Measurements from ENCODE around the gene FIGLA. TPM values are rescaled to one million over a fixed set of nuclear protein-coding genes. Genes with fewer than 3 reads are reported as not detected.
A peak's percentile ranks its signal among the peaks of the same experiment; 100 is the strongest.

Gene FIGLA, protein sequence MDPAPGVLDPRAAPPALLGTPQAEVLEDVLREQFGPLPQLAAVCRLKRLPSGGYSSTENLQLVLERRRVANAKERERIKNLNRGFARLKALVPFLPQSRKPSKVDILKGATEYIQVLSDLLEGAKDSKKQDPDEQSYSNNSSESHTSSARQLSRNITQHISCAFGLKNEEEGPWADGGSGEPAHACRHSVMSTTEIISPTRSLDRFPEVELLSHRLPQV
- polyA plus RNA-seq, result not detected
- long read RNA-seq, donor 1, result 0 reads
- long read RNA-seq, donor 2, result 0 reads
- long read RNA-seq, donor 3, result 0 reads
- long read RNA-seq, donor 4, result 0 reads
- long read RNA-seq, donor 5, result 0 reads
- long read RNA-seq, donor 6, result 0 reads
- long read RNA-seq, donor 7, result 0 reads
- long read RNA-seq, donor 8, result 0 reads
- long read RNA-seq, donor 9, result 0 reads
- long read RNA-seq, donor 10, result 0 reads

DNA sequence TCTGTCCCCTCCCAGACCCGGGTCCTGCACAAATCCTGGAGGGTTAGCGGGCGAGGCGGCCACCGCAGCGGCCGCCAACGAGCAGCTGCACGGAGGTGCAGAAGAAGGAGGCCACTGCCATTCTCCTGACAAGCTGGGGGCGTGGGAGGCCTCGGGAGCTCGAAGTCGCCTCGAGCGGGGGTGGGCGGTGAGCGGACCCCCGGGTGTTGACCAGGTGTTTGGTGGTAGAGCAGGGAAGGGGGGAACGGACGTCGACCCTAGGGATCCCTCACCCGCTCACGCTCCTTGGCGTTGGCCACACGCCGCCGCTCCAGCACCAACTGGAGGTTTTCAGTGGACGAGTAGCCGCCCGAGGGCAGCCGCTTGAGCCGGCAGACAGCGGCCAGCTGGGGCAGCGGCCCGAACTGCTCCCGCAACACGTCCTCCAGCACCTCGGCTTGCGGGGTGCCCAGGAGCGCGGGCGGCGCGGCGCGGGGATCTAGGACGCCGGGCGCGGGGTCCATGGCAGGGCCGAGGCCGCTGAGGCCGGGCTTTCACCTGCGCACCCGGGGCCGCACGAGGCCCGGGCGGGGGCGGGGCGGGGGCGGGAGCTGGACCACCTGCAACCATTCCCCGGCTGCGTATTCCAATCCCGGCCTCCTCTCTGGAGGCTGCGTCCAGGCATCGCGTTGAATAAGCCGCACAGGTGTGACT lies at the start of gene FIGLA:
Gene FIGLA (minus strand): TSS at position 508 of the 693 bp plus-strand sequence. CDS start 5 bp downstream, at position 503.
- H3K9me3 ChIP-seq (ENCODE audit: control insufficient read depth in 2 of 2, insufficient read depth in 1 of 2, low read depth in 1 of 2, low read length in 1 of 2), result no peaks in the 10 kb centered on the region
- no peak for FAIRE-seq
- peaks cover 8 to 59% (median 26%) of the 10 kb centered on the region in 3 donors for H3K27me3 ChIP-seq (ENCODE audit: control insufficient read depth in 3 of 3, insufficient read depth in 3 of 3, low read length in 3 of 3)
- no peaks in the 10 kb centered on the region for H3K4me1 ChIP-seq (ENCODE audit: control insufficient read depth in 3 of 3, insufficient read depth in 2 of 3, low read depth in 1 of 3, low read length in 2 of 3)
- DNase-seq, result peak in 1 of 2 donors; percentile 19
- H3K4me3 ChIP-seq (ENCODE audit: low read depth in 1 of 3, low read length in 3 of 3), result peak within 1 kb of the TSS in 1 of 3 donors; percentile 1
- H3K36me3 ChIP-seq (ENCODE audit: control insufficient read depth in 3 of 3, insufficient read depth in 2 of 3, low read depth in 1 of 3, low read length in 3 of 3), result no peaks in the 10 kb centered on the region
- 5 to 16% (median 7%) methylated on average over 47 to 69 of the region's 69 CpGs for WGBS, 3 donors
- no peak within 1 kb of the TSS for H3K27ac ChIP-seq (ENCODE audit: low read depth in 1 of 3, low read length in 2 of 3)

DNA sequence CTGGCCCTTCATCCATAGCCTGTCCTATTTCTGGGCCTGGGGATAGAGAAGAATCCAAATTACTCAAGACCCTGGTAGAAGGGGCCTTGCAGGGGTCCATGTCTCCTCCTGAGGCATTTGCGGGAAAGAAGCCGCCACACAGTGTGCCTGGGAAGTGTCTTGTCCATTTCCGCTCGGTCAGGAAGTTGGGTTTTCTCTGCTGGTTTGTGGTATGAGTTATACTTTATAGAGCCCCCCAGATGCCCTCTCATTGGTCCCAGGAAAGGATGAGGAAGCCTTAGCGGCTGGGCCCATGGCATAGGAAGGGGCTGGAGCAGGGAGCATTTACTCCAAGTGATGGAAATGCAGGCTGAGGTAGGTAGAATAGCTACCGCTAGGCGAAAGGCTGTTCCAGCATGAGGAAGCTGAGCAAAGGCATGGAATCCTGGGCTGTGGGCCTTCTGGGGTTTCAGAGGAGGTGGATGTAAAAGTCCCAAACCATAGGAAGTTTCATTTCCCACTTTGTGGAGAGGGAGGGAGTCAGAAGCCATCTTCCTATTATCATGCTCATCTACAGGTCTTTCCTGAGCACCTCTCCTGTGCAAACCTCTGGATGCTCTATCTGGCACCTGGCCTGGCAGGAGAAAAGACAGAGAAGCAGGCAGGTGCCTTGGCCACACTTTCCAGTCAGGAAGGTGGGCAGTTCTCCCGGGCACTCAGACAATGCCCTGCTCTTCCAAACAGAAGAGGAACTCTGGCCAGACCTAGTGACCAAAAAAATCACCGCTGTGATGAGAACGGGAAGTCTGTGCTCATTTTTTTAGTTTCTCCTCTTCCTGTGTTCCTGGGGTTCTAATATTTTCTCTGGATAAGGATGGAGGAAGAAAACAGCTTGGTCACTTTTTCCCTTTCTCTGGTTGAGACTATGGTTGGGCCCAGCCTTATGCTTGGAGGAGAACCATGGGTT lies 47.8 kb upstream of the FIGLA start:
- H3K27ac ChIP-seq (ENCODE audit: low read depth in 1 of 3, low read length in 2 of 3), result no peak overlapping the region
- WGBS, 3 donors, result 83 to 86% (median 83%) methylated on average over 10 of the region's 10 CpGs
- no peak overlapping the region for H3K4me3 ChIP-seq (ENCODE audit: low read depth in 1 of 3, low read length in 3 of 3)
- FAIRE-seq (no peak), DNase-seq (no peak)
- H3K9me3 ChIP-seq (ENCODE audit: control insufficient read depth in 2 of 2, insufficient read depth in 1 of 2, low read depth in 1 of 2, low read length in 1 of 2), result no peaks in the 10 kb centered on the region
- no peaks in the 10 kb centered on the region for H3K4me1 ChIP-seq (ENCODE audit: control insufficient read depth in 3 of 3, insufficient read depth in 2 of 3, low read depth in 1 of 3, low read length in 2 of 3)
- H3K36me3 ChIP-seq (ENCODE audit: control insufficient read depth in 3 of 3, insufficient read depth in 2 of 3, low read depth in 1 of 3, low read length in 3 of 3), result no peaks in the 10 kb centered on the region
- H3K27me3 ChIP-seq (ENCODE audit: control insufficient read depth in 3 of 3, insufficient read depth in 3 of 3, low read length in 3 of 3), result peaks cover 0 to 11% (median 6%) of the 10 kb centered on the region in 3 donors

DNA sequence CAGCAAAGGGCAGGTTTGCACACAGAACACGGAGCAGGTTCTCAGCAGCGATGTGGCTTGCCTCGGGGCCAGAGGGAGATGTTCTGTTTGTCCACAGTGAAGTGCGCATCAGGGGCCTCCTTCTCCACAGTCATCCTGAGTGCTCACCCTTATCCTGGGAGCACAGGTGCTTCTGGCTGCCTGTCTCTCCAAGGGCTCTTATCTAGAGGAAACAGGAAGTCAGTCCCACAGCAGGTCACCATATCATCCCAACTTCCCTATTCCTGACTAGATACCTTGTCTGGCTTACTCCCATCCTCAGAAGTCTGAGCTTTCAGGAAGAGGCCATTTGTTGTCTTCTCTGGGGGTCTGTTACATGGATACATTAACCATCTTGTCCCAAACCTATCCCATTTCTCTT lies 45.2 kb upstream of the FIGLA start, which contains the start of gene CD207:
Gene CD207 (minus strand): TSS at position 174 of the 400 bp plus-strand sequence. CDS start 40 bp downstream, at position 134.
- no peak within 1 kb of the TSS for H3K27ac ChIP-seq (ENCODE audit: low read depth in 1 of 3, low read length in 2 of 3)
- no peak within 1 kb of the TSS for H3K4me3 ChIP-seq (ENCODE audit: low read depth in 1 of 3, low read length in 3 of 3)
- DNase-seq (no peak), FAIRE-seq (no peak)
- H3K4me1 ChIP-seq (ENCODE audit: control insufficient read depth in 3 of 3, insufficient read depth in 2 of 3, low read depth in 1 of 3, low read length in 2 of 3), result no peaks in the 10 kb centered on the region
- WGBS, 3 donors, result 85 to 90% (median 87%) methylated on average over 4 of the region's 4 CpGs
- no peaks in the 10 kb centered on the region for H3K36me3 ChIP-seq (ENCODE audit: control insufficient read depth in 3 of 3, insufficient read depth in 2 of 3, low read depth in 1 of 3, low read length in 3 of 3)
- no peaks in the 10 kb centered on the region for H3K9me3 ChIP-seq (ENCODE audit: control insufficient read depth in 2 of 2, insufficient read depth in 1 of 2, low read depth in 1 of 2, low read length in 1 of 2)
- H3K27me3 ChIP-seq (ENCODE audit: control insufficient read depth in 3 of 3, insufficient read depth in 3 of 3, low read length in 3 of 3), result peaks cover 0 to 7% (median 7%) of the 10 kb centered on the region in 3 donors

DNA sequence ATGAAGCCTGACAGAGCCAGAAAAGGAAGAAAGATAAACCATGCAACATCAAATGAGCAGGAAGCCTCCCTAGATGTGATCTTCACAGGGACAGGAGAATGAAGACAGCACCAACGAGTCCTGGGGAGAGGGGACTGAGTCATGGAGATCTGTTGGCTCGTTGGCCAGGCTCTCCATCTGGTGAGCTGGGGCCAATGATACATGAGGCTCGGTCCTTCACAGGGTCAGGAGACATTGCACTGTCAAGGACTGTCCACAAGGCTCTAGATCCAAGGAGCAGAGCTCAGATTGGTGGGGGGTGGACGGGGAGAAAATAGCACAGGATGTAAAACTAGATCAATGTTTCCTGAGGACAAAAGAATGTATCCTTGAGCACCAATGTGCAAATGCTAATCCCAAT lies 44.4 kb upstream of the FIGLA start:
- H3K27ac ChIP-seq (ENCODE audit: low read depth in 1 of 3, low read length in 2 of 3), result no peak overlapping the region
- DNase-seq, result no peak
- no peaks in the 10 kb centered on the region for H3K36me3 ChIP-seq (ENCODE audit: control insufficient read depth in 3 of 3, insufficient read depth in 2 of 3, low read depth in 1 of 3, low read length in 3 of 3)
- H3K4me3 ChIP-seq (ENCODE audit: low read depth in 1 of 3, low read length in 3 of 3), result no peak overlapping the region
- no peaks in the 10 kb centered on the region for H3K9me3 ChIP-seq (ENCODE audit: control insufficient read depth in 2 of 2, insufficient read depth in 1 of 2, low read depth in 1 of 2, low read length in 1 of 2)
- no peak for FAIRE-seq
- peaks cover 0 to 13% (median 7%) of the 10 kb centered on the region in 3 donors for H3K27me3 ChIP-seq (ENCODE audit: control insufficient read depth in 3 of 3, insufficient read depth in 3 of 3, low read length in 3 of 3)
- WGBS, 3 donors, result 49 to 64% (median 60%) methylated on average over 4 of the region's 4 CpGs
- no peaks in the 10 kb centered on the region for H3K4me1 ChIP-seq (ENCODE audit: control insufficient read depth in 3 of 3, insufficient read depth in 2 of 3, low read depth in 1 of 3, low read length in 2 of 3)

DNA sequence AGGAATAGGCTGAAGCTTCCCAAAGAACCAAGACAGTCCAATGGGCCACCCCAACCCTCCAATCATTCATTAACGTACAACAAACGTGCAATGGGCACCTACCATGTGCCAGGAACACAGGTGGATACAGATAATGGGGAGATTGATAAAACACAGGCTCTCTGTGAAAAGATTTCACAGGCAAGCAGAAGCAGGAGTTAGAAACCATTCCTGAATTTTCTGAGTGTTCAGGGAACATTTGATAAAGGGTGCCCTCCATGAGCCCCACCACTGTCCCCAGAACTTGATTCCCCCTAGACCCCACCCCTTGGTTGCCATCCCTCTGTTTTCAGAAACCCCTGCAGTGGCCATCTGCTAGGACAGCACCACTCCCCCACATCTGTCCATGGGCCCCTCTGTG lies 43.7 kb upstream of the FIGLA start:
- no peak for DNase-seq

DNA sequence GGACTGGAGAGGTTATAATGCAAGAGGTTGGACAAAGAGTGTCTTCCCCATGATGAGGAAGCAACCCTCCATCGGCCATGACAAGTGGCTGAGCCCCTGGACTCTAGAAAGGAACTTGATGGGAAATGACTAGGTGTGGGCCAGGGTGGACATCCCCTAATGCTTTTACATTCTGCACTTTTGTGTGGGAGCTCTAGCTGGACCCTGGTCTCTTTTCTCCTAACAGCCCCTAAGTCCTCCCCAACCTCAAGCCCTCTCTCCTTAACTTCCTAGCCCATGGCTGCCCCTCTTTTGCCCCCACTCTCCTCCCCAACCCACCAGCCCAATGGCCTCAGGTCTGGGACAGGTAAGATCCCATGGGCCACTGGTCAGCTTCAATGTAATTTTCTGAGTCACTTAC lies 42.8 kb upstream of the FIGLA start:
- FAIRE-seq, result no peak
- Histone ChIP-seq H3K4me1 (ENCODE audit: control insufficient read depth in 3 of 3, insufficient read depth in 2 of 3, low read depth in 1 of 3, low read length in 2 of 3) (no peaks in the 10 kb centered on the region), H3K9me3 (ENCODE audit: control insufficient read depth in 2 of 2, insufficient read depth in 1 of 2, low read depth in 1 of 2, low read length in 1 of 2) (no peaks in the 10 kb centered on the region), H3K4me3 (ENCODE audit: low read depth in 1 of 3, low read length in 3 of 3) (no peak overlapping the region), H3K36me3 (ENCODE audit: control insufficient read depth in 3 of 3, insufficient read depth in 2 of 3, low read depth in 1 of 3, low read length in 3 of 3) (no peaks in the 10 kb centered on the region), H3K27ac (ENCODE audit: low read depth in 1 of 3, low read length in 2 of 3) (no peak overlapping the region), H3K27me3 (ENCODE audit: control insufficient read depth in 3 of 3, insufficient read depth in 3 of 3, low read length in 3 of 3) (peaks cover 0 to 14% (median 7%) of the 10 kb centered on the region in 3 donors)
- 42 to 95% (median 67%) methylated on average over 1 of the region's 1 CpG for WGBS, 3 donors
- DNase-seq, result no peak

More for the DNA sequence above, 43.7 kb upstream of the FIGLA start:
- no peak overlapping the region for H3K4me3 ChIP-seq (ENCODE audit: low read depth in 1 of 3, low read length in 3 of 3)
- no peaks in the 10 kb centered on the region for H3K4me1 ChIP-seq (ENCODE audit: control insufficient read depth in 3 of 3, insufficient read depth in 2 of 3, low read depth in 1 of 3, low read length in 2 of 3)
- peaks cover 0 to 13% (median 7%) of the 10 kb centered on the region in 3 donors for H3K27me3 ChIP-seq (ENCODE audit: control insufficient read depth in 3 of 3, insufficient read depth in 3 of 3, low read length in 3 of 3)
- no peaks in the 10 kb centered on the region for H3K36me3 ChIP-seq (ENCODE audit: control insufficient read depth in 3 of 3, insufficient read depth in 2 of 3, low read depth in 1 of 3, low read length in 3 of 3)
- H3K9me3 ChIP-seq (ENCODE audit: control insufficient read depth in 2 of 2, insufficient read depth in 1 of 2, low read depth in 1 of 2, low read length in 1 of 2), result no peaks in the 10 kb centered on the region
- FAIRE-seq, result no peak
- 73 to 81% (median 76%) methylated on average over 2 of the region's 2 CpGs for WGBS, 3 donors
- no peak overlapping the region for H3K27ac ChIP-seq (ENCODE audit: low read depth in 1 of 3, low read length in 2 of 3)

DNA sequence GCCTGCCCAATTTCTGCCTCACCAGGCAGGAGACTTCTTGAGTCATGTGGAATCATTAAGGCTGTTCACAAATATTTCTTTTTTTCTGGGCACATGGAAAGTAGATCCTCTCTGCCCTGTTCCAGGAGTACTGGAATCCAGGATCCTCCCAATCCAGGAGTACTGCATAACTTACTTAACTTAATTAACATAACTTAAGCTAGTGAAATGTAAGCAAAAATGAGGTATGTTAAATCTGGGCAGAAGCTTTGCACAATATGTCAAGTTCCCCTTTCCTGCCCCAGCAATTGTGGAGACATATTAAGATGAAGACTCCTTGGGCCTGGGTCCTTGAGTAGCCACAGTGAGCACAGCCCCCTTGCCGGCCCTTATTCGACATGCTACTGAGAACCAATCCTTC lies 41.9 kb upstream of the FIGLA start:
- H3K36me3 ChIP-seq (ENCODE audit: control insufficient read depth in 3 of 3, insufficient read depth in 2 of 3, low read depth in 1 of 3, low read length in 3 of 3), result no peaks in the 10 kb centered on the region
- 89 to 97% (median 94%) methylated on average over 2 of the region's 2 CpGs for WGBS, 3 donors
- H3K4me1 ChIP-seq (ENCODE audit: control insufficient read depth in 3 of 3, insufficient read depth in 2 of 3, low read depth in 1 of 3, low read length in 2 of 3), result no peaks in the 10 kb centered on the region
- FAIRE-seq (no peak), DNase-seq (no peak)
- no peaks in the 10 kb centered on the region for H3K9me3 ChIP-seq (ENCODE audit: control insufficient read depth in 2 of 2, insufficient read depth in 1 of 2, low read depth in 1 of 2, low read length in 1 of 2)
- H3K27me3 ChIP-seq (ENCODE audit: control insufficient read depth in 3 of 3, insufficient read depth in 3 of 3, low read length in 3 of 3), result peaks cover 0 to 15% (median 7%) of the 10 kb centered on the region in 3 donors
- H3K4me3 ChIP-seq (ENCODE audit: low read depth in 1 of 3, low read length in 3 of 3), result no peak overlapping the region
- no peak overlapping the region for H3K27ac ChIP-seq (ENCODE audit: low read depth in 1 of 3, low read length in 2 of 3)

DNA sequence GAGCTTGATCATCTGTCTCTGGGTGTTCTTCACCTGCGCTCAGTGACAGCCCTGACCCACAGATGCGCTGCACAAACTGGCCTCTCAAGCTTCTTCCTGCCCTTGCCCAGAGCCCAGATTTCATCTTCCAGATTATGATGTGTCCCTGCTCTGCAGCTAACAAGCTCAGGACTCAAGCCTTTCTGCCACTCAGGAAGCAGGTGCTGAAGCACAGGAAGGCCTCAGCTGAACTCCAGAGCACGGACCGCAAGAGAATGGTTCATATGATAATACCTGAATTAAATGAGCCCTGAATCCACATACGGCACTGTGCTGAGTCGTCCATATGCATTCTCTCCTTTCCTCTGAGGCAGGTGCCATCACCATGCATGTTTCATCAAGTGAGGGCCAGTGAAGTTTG lies 41.4 kb upstream of the FIGLA start:
- WGBS, 3 donors, result 56 to 87% (median 68%) methylated on average over 6 of the region's 6 CpGs
- DNase-seq (no peak), FAIRE-seq (no peak)
- no peaks in the 10 kb centered on the region for H3K9me3 ChIP-seq (ENCODE audit: control insufficient read depth in 2 of 2, insufficient read depth in 1 of 2, low read depth in 1 of 2, low read length in 1 of 2)
- no peak overlapping the region for H3K27ac ChIP-seq (ENCODE audit: low read depth in 1 of 3, low read length in 2 of 3)
- H3K4me3 ChIP-seq (ENCODE audit: low read depth in 1 of 3, low read length in 3 of 3), result no peak overlapping the region
- H3K4me1 ChIP-seq (ENCODE audit: control insufficient read depth in 3 of 3, insufficient read depth in 2 of 3, low read depth in 1 of 3, low read length in 2 of 3), result no peaks in the 10 kb centered on the region
- H3K27me3 ChIP-seq (ENCODE audit: control insufficient read depth in 3 of 3, insufficient read depth in 3 of 3, low read length in 3 of 3), result peaks cover 0 to 15% (median 7%) of the 10 kb centered on the region in 3 donors
- H3K36me3 ChIP-seq (ENCODE audit: control insufficient read depth in 3 of 3, insufficient read depth in 2 of 3, low read depth in 1 of 3, low read length in 3 of 3), result no peaks in the 10 kb centered on the region

Data from small intestine (tissue), 16 donors.